ENCODE data around the gene RUNX2.
A peak's percentile ranks its signal among the peaks of the same experiment; 100 is the strongest.

GRCh38 chr6:45608252-45608913 lies 280.3 kb downstream of the RUNX2 start:
- TF ChIP-seq, protein P1, sequence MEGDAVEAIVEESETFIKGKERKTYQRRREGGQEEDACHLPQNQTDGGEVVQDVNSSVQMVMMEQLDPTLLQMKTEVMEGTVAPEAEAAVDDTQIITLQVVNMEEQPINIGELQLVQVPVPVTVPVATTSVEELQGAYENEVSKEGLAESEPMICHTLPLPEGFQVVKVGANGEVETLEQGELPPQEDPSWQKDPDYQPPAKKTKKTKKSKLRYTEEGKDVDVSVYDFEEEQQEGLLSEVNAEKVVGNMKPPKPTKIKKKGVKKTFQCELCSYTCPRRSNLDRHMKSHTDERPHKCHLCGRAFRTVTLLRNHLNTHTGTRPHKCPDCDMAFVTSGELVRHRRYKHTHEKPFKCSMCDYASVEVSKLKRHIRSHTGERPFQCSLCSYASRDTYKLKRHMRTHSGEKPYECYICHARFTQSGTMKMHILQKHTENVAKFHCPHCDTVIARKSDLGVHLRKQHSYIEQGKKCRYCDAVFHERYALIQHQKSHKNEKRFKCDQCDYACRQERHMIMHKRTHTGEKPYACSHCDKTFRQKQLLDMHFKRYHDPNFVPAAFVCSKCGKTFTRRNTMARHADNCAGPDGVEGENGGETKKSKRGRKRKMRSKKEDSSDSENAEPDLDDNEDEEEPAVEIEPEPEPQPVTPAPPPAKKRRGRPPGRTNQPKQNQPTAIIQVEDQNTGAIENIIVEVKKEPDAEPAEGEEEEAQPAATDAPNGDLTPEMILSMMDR (conservative IDR thresholded peaks at IDR 0.05; ENCODE audit: low read depth, low read length), result 0 out of 2 replicates have a peak, but pooled peaks have one; percentile 23
- TF ChIP-seq EZH2phosphoT487 (IDR thresholded peaks at IDR 0.05; ENCODE audit: borderline replicate concordance, low read length), result no peak

All from PC-3 (cell line).